GM23338 (cell line): ENCODE results near the gene NSD1. TPM values are rescaled to one million over a fixed set of nuclear protein-coding genes. Genes with fewer than 3 reads are reported as not detected.

Experiments
- ATAC-seq: fragments of 200-7000 bp; cut with Tn5 transposase; 3 replicates; pipeline ENCODE4 v1.9.1; 2020
- DNase-seq: peaks from one replicate; pipeline ENCODE4 v3.0.0-alpha.2; 2015; ENCODE audit warnings: low spot score
- H2AFZ ChIP-seq: fragments of 200-600 bp; sonication (generic); 2 replicates; pipeline ENCODE4 v1.8.0; 2016; ENCODE audit warnings: antibody characterized with exemption, mild to moderate bottlenecking, moderate library complexity
- H3F3A ChIP-seq: fragments of 200-600 bp; sonication (generic); replicated peaks from 2 replicates; pipeline ENCODE4 v1.8.0; 2017; ENCODE audit warnings: antibody characterized with exemption, mixed run types, low read depth
- H3K27ac ChIP-seq: fragments of 200-600 bp; sonication (generic); 2 replicates; pipeline ENCODE4 v1.6.1; 2016; ENCODE audit warnings: low read depth
- H3K27me3 ChIP-seq: fragments of 200-600 bp; sonication (generic); 2 replicates; pipeline ENCODE4 v1.8.0; 2016; ENCODE audit warnings: mild to moderate bottlenecking, mixed run types, moderate library complexity; ENCODE audit not compliant: insufficient read depth
- H3K36me3 ChIP-seq: fragments of 200-600 bp; sonication (generic); 2 replicates; pipeline ENCODE4 v1.8.0; 2016; ENCODE audit warnings: mild to moderate bottlenecking; ENCODE audit not compliant: insufficient read depth
- H3K4me1 ChIP-seq: fragments of 200-600 bp; sonication (generic); 2 replicates; pipeline ENCODE4 v1.8.0; 2016; ENCODE audit warnings: mild to moderate bottlenecking, moderate library complexity; ENCODE audit not compliant: insufficient read depth
- H3K4me2 ChIP-seq: fragments of 200-600 bp; sonication (generic); 2 replicates; pipeline ENCODE4 v1.7.1; 2017; ENCODE audit warnings: mixed run types
- H3K4me3 ChIP-seq: fragments of 200-600 bp; sonication (generic); 2 replicates; pipeline ENCODE4 v1.6.1; 2016; ENCODE audit warnings: mixed run types
- H3K79me2 ChIP-seq: fragments of 200-600 bp; sonication (generic); replicated peaks from 2 replicates; pipeline ENCODE4 v1.8.0; 2017; ENCODE audit warnings: mild to moderate bottlenecking; ENCODE audit not compliant: insufficient read depth
- H3K9me2 ChIP-seq: fragments of 200-600 bp; sonication (generic); 2 replicates; pipeline ENCODE4 v1.8.0; 2017; ENCODE audit not compliant: insufficient read depth
- H4K20me1 ChIP-seq: fragments of 200-600 bp; sonication (generic); replicated peaks from 2 replicates; pipeline ENCODE4 v1.8.0; 2017; ENCODE audit warnings: mild to moderate bottlenecking; ENCODE audit not compliant: insufficient read depth
- H3K27ac Mint-ChIP-seq: 2 replicates; pipeline ENCODE4 v1.8.0; 2020; ENCODE audit warnings: inconsistent platforms, mild to moderate bottlenecking, moderate library complexity, mixed read lengths
- H3K27me3 Mint-ChIP-seq: 3 replicates; pipeline ENCODE4 v1.8.0; 2022; ENCODE audit warnings: low read depth, mild to moderate bottlenecking, moderate library complexity, mixed read lengths, inconsistent platforms; ENCODE audit not compliant: insufficient read depth, poor library complexity
- H3K36me3 Mint-ChIP-seq: 3 replicates; pipeline ENCODE4 v1.8.0; 2021; ENCODE audit warnings: low read depth, mild to moderate bottlenecking, inconsistent platforms, moderate library complexity, mixed read lengths
- H3K4me1 Mint-ChIP-seq: 3 replicates; pipeline ENCODE4 v1.8.0; 2020; ENCODE audit warnings: mild to moderate bottlenecking, inconsistent platforms, mixed read lengths
- H3K4me3 Mint-ChIP-seq: 3 replicates; pipeline ENCODE4 v1.8.0; 2021; ENCODE audit warnings: moderate library complexity, mild to moderate bottlenecking, inconsistent platforms, mixed read lengths
- H3K9me3 Mint-ChIP-seq: 3 replicates; pipeline ENCODE4 v1.8.0; 2020; ENCODE audit warnings: moderate library complexity, mild to moderate bottlenecking, inconsistent platforms, mixed read lengths
- CREB1 ChIP-seq: fragments of 250-450 bp; sonication (Bioruptor Pico); IDR thresholded peaks from 2 replicates; pipeline ENCODE4 v1.5.0; 2020; ENCODE audit warnings: low read depth, mild to moderate bottlenecking, moderate library complexity
- ETS1 ChIP-seq: IDR thresholded peaks from 2 replicates; pipeline ENCODE4 v1.6.1; 2016; ENCODE audit warnings: antibody characterized with exemption
- EZH2 ChIP-seq: fragments of 200-600 bp; sonication (generic); IDR thresholded peaks from one replicate; pipeline ENCODE4 v1.8.0; 2017; ENCODE audit warnings: antibody characterized with exemption, mild to moderate bottlenecking, low read depth; ENCODE audit not compliant: unreplicated experiment
- EZH2phosphoT487 ChIP-seq: fragments of 200-600 bp; sonication (generic); IDR thresholded peaks from one replicate; pipeline ENCODE4 v1.8.1; 2018; ENCODE audit warnings: antibody characterized with exemption; ENCODE audit not compliant: unreplicated experiment
- JUNB ChIP-seq: IDR thresholded peaks from one replicate; pipeline ENCODE4 v1.6.1; 2016; ENCODE audit warnings: antibody characterized with exemption; ENCODE audit not compliant: unreplicated experiment
- POLR2AphosphoS5 ChIP-seq: IDR thresholded peaks from 2 replicates; pipeline ENCODE4 v1.6.1; 2016; ENCODE audit warnings: antibody characterized with exemption, low read depth
- REST ChIP-seq: IDR thresholded peaks from one replicate; pipeline ENCODE4 v1.6.1; 2018; ENCODE audit warnings: antibody characterized with exemption; ENCODE audit not compliant: unreplicated experiment
- STAT1 ChIP-seq: IDR thresholded peaks from one replicate; pipeline ENCODE4 v1.6.1; 2016; ENCODE audit warnings: antibody characterized with exemption; ENCODE audit not compliant: unreplicated experiment
- ZNF114 ChIP-seq: fragments of 250-450 bp; sonication (Bioruptor Pico); IDR thresholded peaks from 2 replicates; pipeline ENCODE4 v1.5.0; 2020; ENCODE audit warnings: mild to moderate bottlenecking, moderate library complexity
- ZNF331 ChIP-seq: fragments of 250-450 bp; sonication (Bioruptor Pico); IDR thresholded peaks from 2 replicates; pipeline ENCODE4 v1.5.0; 2020; ENCODE audit warnings: low read depth, mild to moderate bottlenecking, moderate library complexity
- ZNF462 ChIP-seq: fragments of 250-450 bp; sonication (Bioruptor Pico); IDR thresholded peaks from 2 replicates; pipeline ENCODE4 v1.5.0; 2020; ENCODE audit warnings: mild to moderate bottlenecking, moderate library complexity
- polyA plus RNA-seq: library from polyadenylated mRNA; unstranded; fragments of >200 nt; fragmentation: Nextera tagmentation; extraction: Ambion mirVana; gene quantifications from 2 replicates; pipeline ENCODE4 v1.2.1, GENCODE V29; 2016
- total RNA-seq: library from RNA; depleted of rRNA; stranded (reverse); fragments of >200 nt; shearing (Covaris generic); gene quantifications from 2 replicates; pipeline ENCODE4 v1.2.3, GENCODE V29; 2014

The NSD1 gene
- total and polyA plus RNA-seq, 2 experiments from 2014 or later: 96.4 to 106 TPM

GRCh38 chr5:177117441-177118045 is 16.0 kb upstream of the NSD1 start (continued):
- TF ChIP-seq REST: no peak
- TF ChIP-seq STAT1: no peak
- TF ChIP-seq EZH2: no peak
- no peak for TF ChIP-seq ETS1
- no peak for TF ChIP-seq EZH2phosphoT487
- no peak for TF ChIP-seq POLR2AphosphoS5

GRCh38 chr5:177122566-177122965 is 11.0 kb upstream of the NSD1 start:
- H3K27me3 Mint-ChIP-seq: peaks cover 5% of the 10 kb centered on the region
- no peak overlapping the region for H3K4me2 ChIP-seq
- peaks cover 10% of the 10 kb centered on the region; the same call in 2 of the 3 replicates for H3K4me1 Mint-ChIP-seq
- H3K36me3 Mint-ChIP-seq: no peaks in the 10 kb centered on the region
- no peak overlapping the region for H3K27ac ChIP-seq
- H3K4me1 ChIP-seq: no peaks in the 10 kb centered on the region
- no peak overlapping the region for H3K27ac Mint-ChIP-seq
- H3K4me3 ChIP-seq: no peak overlapping the region
- DNase-seq (no peak), ATAC-seq (no peak)
- no peaks in the 10 kb centered on the region for H3K79me2 ChIP-seq
- H3K36me3 ChIP-seq: no peaks in the 10 kb centered on the region
- no peaks in the 10 kb centered on the region for H4K20me1 ChIP-seq
- 0 out of 2 replicates have a peak, but pooled peaks cover 5% of the 10 kb centered on the region for H3K9me2 ChIP-seq
- H2AFZ ChIP-seq: no peak overlapping the region
- no peak overlapping the region for H3K4me3 Mint-ChIP-seq
- H3F3A ChIP-seq: peaks cover 7% of the 10 kb centered on the region; the same call in 1 of the 2 replicates
- no peaks in the 10 kb centered on the region for H3K9me3 Mint-ChIP-seq
- 0 out of 2 replicates have a peak, but pooled peaks cover 3% of the 10 kb centered on the region for H3K27me3 ChIP-seq
- no peak for TF ChIP-seq JUNB
- no peak for TF ChIP-seq POLR2AphosphoS5
- no peak for TF ChIP-seq EZH2phosphoT487
- no peak for TF ChIP-seq STAT1
- TF ChIP-seq ZNF462 (CRISPR knock-in tag): no peak
- no peak for TF ChIP-seq CREB1 (CRISPR knock-in tag)
- TF ChIP-seq ZNF114 (CRISPR knock-in tag): no peak
- no peak for TF ChIP-seq ZNF331 (CRISPR knock-in tag)
